Bronchial epithelial cell (primary cell): ENCODE data around the gene CST9L. TPM values are rescaled to one million over a fixed set of nuclear protein-coding genes. Genes with fewer than 3 reads are reported as not detected.
A peak's percentile ranks its signal among the peaks of the same experiment; 100 is the strongest.

Experiments
- DNase-seq: peaks from one replicate; pipeline ENCODE4 v3.0.0-alpha.2; 2010; ENCODE audit warnings: low read depth
- FAIRE-seq: peaks from 2 replicates; lab custom pipeline; 2011; peaks lifted over from hg19 to GRCh38; lab: Jason Lieb, UNC
- H3K27me3 ChIP-seq: 2 replicates; pipeline ENCODE4 v1.5.1; 2011; ENCODE audit warnings: low read length; ENCODE audit not compliant: control insufficient read depth, insufficient read depth
- H3K36me3 ChIP-seq: 2 replicates; pipeline ENCODE4 v1.5.1; 2011; ENCODE audit warnings: low read length; ENCODE audit not compliant: control insufficient read depth, insufficient read depth
- H3K4me3 ChIP-seq: 2 replicates; pipeline ENCODE4 v1.5.1; 2011; ENCODE audit warnings: mild to moderate bottlenecking, low read depth, low read length, control low read depth
- CTCF ChIP-seq: IDR thresholded peaks from 2 replicates; pipeline ENCODE4 v1.5.1; 2011; ENCODE audit warnings: mild to moderate bottlenecking, moderate library complexity, low read length, control low read depth, inconsistent platforms; ENCODE audit not compliant: insufficient read depth, severe bottlenecking
- total RNA-seq: library from RNA; depleted of rRNA; stranded (reverse); fragments of >200 nt; gene quantifications from 2 replicates; pipeline ENCODE4 v1.2.1, GENCODE V29; 2014

Gene CST9L
- total RNA-seq, 1 donor from 2014 or later = not detected

GRCh38 chr20:23548408-23548807, 19.9 kb downstream of the CST9L start:
- H3K4me3 ChIP-seq = no peak overlapping the region
- no peaks in the 10 kb centered on the region for H3K27me3 ChIP-seq
- TF ChIP-seq CTCF = no peak
- FAIRE-seq = no peak
- no peaks in the 10 kb centered on the region for H3K36me3 ChIP-seq
- DNase-seq = no peak

DNA sequence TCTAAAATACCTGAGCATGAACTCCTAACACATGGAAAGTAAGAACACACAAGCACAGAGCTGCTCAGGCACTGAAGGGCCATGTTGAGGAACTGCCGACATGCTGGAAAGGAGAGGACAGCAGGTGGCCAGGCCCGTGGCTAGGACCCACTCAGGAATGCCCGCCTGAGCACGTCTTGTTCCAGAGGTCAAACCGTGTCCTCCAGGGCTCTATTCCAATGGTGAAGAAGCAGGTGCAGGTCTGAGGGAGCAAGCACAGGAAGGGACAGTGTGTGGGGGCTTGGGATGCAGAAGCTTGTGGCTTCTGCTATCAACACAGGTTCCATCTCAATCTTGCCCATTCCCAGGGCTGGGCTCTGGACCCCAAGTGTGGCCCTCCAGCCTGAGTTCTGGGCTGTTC, 20.7 kb downstream of the CST9L start:
- DNase-seq = no peak

DNA sequence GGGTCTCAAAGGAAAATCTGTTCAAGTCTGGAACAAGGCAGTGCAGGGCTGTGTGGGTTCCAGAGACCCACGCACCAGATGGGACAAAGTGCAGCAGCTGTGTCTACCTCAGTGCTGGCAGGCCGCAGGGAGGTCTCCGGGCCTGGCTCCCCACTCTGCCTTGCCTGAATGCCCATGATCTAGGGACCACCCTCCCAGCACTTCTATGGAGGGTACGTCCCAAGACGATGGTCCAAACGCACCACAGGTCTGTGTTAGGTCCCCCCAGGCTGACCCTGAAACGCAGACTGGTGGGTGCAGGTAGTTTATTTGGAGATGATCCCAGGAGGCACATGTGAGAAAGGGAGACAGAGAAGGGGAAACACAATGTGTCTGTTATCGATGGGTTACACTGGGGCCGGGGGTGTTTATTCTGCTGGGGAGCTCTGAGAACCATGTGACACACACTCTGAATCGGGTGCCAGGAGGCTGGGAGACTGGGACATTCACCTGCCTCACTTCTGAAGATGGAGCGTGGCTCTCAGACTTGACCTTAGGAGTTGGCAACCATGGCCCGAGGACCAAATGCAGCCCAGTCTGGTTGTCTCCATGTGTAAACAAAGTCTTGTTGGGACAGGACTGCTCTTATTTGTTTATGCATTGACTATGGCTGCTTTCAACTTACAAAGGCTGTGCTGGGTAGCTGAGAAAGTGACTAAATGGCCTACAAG, 21.7 kb downstream of the CST9L start:
- no peaks in the 10 kb centered on the region for H3K36me3 ChIP-seq
- no peak for TF ChIP-seq CTCF
- peak; percentile 23 for FAIRE-seq
- peak; percentile 63 for DNase-seq
- H3K27me3 ChIP-seq = no peaks in the 10 kb centered on the region
- no peak overlapping the region for H3K4me3 ChIP-seq

More for the DNA sequence above, 20.7 kb downstream of the CST9L start:
- Histone ChIP-seq H3K27me3 (no peaks in the 10 kb centered on the region), H3K4me3 (no peak overlapping the region), H3K36me3 (no peaks in the 10 kb centered on the region)
- FAIRE-seq = no peak
- TF ChIP-seq CTCF = no peak

DNA sequence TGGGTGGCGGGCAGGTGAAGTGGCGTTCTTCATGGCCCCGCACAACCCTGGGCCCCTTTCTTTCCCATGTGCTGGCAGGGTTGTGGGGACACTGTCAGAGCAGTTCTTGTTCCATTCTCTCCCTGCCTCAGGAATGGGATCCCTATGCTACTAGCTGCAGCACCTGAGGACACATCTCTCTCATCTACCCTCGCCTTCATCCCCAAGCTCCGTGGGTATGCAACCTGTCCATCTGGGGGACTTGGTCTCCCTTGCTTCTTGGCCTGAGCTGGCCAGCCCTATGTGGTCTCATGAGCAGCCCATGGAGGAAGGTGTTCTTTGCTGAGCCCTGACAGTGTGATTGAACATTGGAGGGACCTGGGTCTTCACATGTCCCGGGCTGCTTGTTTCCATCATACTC, 24.2 kb downstream of the CST9L start:
- TF ChIP-seq CTCF = no peak
- no peaks in the 10 kb centered on the region for H3K36me3 ChIP-seq
- no peaks in the 10 kb centered on the region for H3K27me3 ChIP-seq
- DNase-seq (no peak), FAIRE-seq (no peak)
- no peak overlapping the region for H3K4me3 ChIP-seq

DNA sequence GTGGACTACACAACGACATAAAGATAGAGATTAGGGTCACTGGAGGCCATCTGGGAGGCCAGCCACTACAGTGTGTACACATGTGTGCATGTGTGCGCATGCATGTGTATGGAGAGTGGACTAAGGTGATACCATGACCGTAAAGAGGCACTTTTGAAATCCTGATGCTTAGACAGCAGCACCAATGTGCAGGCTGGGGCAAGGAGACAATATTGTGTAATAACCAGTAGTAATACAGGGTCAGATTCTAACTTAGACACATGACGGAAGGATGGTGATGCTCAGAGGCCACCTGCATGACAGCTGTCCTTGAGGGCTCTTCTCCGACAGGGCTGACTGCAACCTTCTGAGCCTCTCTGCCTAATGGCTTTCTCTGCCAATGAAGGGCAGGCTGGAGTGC, 25.5 kb downstream of the CST9L start:
- Histone ChIP-seq H3K27me3 (no peaks in the 10 kb centered on the region), H3K36me3 (no peaks in the 10 kb centered on the region), H3K4me3 (no peak overlapping the region)
- TF ChIP-seq CTCF = no peak
- DNase-seq (no peak), FAIRE-seq (peak; percentile 7)

DNA sequence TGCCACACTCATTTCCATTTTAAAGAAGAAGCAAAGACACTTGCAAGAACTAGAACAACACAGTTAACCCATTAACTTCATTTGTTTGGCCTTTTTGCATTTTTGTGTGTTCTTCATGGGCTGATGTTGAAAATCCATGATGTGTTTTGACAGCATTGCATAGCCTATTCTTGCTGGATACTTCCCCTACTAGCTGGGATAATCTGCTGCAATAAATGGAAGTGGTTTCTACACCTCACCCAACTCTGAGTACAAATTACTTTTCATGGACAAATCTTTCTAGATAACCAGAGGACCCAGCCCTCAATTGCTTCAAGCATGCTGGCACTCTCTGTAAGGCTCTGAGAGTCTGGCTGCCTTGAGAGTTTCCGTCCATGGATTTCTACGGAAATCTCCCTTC, 26.5 kb downstream of the CST9L start:
- Histone ChIP-seq H3K4me3 (no peak overlapping the region), H3K27me3 (no peaks in the 10 kb centered on the region), H3K36me3 (no peaks in the 10 kb centered on the region)
- no peak for FAIRE-seq
- no peak for DNase-seq
- no peak for TF ChIP-seq CTCF
